ENCODE measurements around the gene RPS15A. TPM values are rescaled to one million over a fixed set of nuclear protein-coding genes. Genes with fewer than 3 reads are reported as not detected.

RPS15A gene
- total RNA-seq, 4 donors from 2014 or later, result 785 to 3,002 (median 2,111) TPM

GRCh38 chr16:18803569-18804462, 13.7 kb upstream of the RPS15A start:
- Histone ChIP-seq H3K27me3 (no peaks in the 10 kb centered on the region), H3K4me3 (no peak overlapping the region), H3K27ac (peak overlapping the region in 3 of 4 donors; percentile 8 to 66 (median 22)), H3K4me1 (peaks cover 0 to 42% (median 14%) of the 10 kb centered on the region in 3 donors), H3K36me3 (peaks cover 0 to 25% of the 10 kb centered on the region in 2 donors), H3K9me3 (no peaks in the 10 kb centered on the region)
- TF ChIP-seq POLR2AphosphoS5 (IDR thresholded peaks at IDR 0.05), result no peak
- no peak for TF ChIP-seq EP300 (IDR thresholded peaks at IDR 0.05)
- TF ChIP-seq POLR2A (IDR thresholded peaks at IDR 0.05), result no peak
- TF ChIP-seq CTCF (IDR thresholded peaks at IDR 0.05), result no peak
- no peak for ATAC-seq
- WGBS, 2 donors (ENCODE audit: low coverage in 1 of 2), result 44 to 66% methylated on average over 4 to 5 of the region's 5 CpGs

- peak overlapping the region in 3 of 4 donors; percentile 84 to 97 (median 92) for H3K27ac ChIP-seq
- H3K4me1 ChIP-seq, result peaks cover 0 to 52% (median 14%) of the 10 kb centered on the region in 3 donors
- no peaks in the 10 kb centered on the region for H3K9me3 ChIP-seq
- H3K36me3 ChIP-seq, result peaks cover 0 to 23% of the 10 kb centered on the region in 2 donors
- H3K27me3 ChIP-seq, result no peaks in the 10 kb centered on the region
- no peak overlapping the region for H3K4me3 ChIP-seq
- no peak for ATAC-seq
- 80 to 92% methylated on average over 6 to 10 of the region's 16 CpGs for WGBS, 2 donors (ENCODE audit: low coverage in 1 of 2)
- TF ChIP-seq POLR2A (IDR thresholded peaks at IDR 0.05) (no peak), CTCF (IDR thresholded peaks at IDR 0.05) (no peak), POLR2AphosphoS5 (IDR thresholded peaks at IDR 0.05) (no peak), EP300 (IDR thresholded peaks at IDR 0.05) (no peak)
These were observed 12.7 kb upstream of the RPS15A start for GRCh38 chr16:18802767-18803343.

DNA sequence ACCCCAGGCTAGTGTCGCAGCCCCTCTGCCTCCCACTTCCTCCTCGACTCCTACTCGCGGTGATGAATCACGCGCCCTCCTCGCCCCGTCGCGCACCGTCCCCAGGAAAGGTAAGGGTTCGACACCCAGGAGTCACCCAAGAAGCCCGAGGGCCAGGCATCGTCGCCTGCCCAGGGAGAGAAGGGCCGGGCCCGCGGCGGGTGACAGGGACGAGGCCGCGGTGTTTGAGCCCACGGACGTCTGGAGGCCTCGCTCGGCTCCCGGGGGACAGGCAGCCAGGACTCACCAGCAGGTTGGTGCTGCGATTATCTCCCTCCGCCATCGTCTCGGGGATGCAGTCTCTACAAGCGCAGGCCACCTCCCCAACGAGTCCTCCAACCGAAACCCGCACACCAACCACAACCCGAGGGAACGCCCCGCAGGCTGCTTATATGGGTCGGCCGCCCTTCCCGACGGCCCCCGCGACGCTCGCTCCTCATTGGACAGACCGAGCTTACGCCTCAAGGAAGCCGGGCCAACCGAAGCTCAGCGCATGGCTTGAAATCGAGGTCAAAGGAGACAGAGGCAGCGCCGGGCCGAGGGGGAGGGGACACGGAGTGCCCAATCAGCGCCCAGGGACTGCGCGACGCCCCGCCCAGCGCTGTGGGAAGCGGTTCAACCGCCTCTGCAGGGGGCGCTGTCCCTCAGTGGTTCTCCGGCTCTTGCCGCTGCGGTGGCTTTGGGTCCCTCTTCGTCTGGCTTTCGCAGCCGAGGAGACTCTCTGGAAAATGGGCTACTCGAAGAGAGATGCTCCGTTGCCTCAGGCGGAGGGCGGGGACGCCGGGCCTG, 11.2 kb upstream of the RPS15A start, which contains the start of gene ARL6IP1:
Gene ARL6IP1 (minus strand): TSS at position 405 of the 828 bp plus-strand sequence. CDS start 83 bp downstream, at position 322.
- TF ChIP-seq POLR2AphosphoS5 (IDR thresholded peaks at IDR 0.05) (peak; percentile 100), POLR2A (IDR thresholded peaks at IDR 0.05) (peak; percentile 99), EP300 (IDR thresholded peaks at IDR 0.05) (no peak), CTCF (IDR thresholded peaks at IDR 0.05) (peak; percentile 69 to 97 (median 92))
- no peaks in the 10 kb centered on the region for H3K9me3 ChIP-seq
- H3K27me3 ChIP-seq, result no peaks in the 10 kb centered on the region
- H3K36me3 ChIP-seq, result peaks cover 0 to 23% of the 10 kb centered on the region in 2 donors
- no CpG with 5 or more reads among the region's 77 CpGs for WGBS, 2 donors (ENCODE audit: low coverage in 1 of 2)
- peak within 1 kb of the TSS; percentile 73 to 90 for H3K4me3 ChIP-seq
- peak within 1 kb of the TSS; percentile 84 to 97 (median 94) for H3K27ac ChIP-seq
- peak; percentile 99 for ATAC-seq
- H3K4me1 ChIP-seq, result peaks cover 0 to 58% (median 14%) of the 10 kb centered on the region in 3 donors

GRCh38 chr16:18800775-18801144, 10.6 kb upstream of the RPS15A start:
- 0% methylated on average over 5 to 7 of the region's 15 CpGs for WGBS, 2 donors (ENCODE audit: low coverage in 1 of 2)
- ATAC-seq, result no peak

More at GRCh38 chr16:18800775-18801144, 10.6 kb upstream of the RPS15A start:
- H3K4me3 ChIP-seq, result peak overlapping the region; percentile 73 to 90
- TF ChIP-seq POLR2AphosphoS5 (IDR thresholded peaks at IDR 0.05), result no peak
- TF ChIP-seq EP300 (IDR thresholded peaks at IDR 0.05), result no peak
- TF ChIP-seq CTCF (IDR thresholded peaks at IDR 0.05), result no peak
- no peak for TF ChIP-seq POLR2A (IDR thresholded peaks at IDR 0.05)
- H3K36me3 ChIP-seq, result peaks cover 0 to 29% of the 10 kb centered on the region in 2 donors
- H3K27me3 ChIP-seq, result no peaks in the 10 kb centered on the region
- no peaks in the 10 kb centered on the region for H3K9me3 ChIP-seq
- peaks cover 0 to 58% (median 14%) of the 10 kb centered on the region in 3 donors for H3K4me1 ChIP-seq
- H3K27ac ChIP-seq, result peak overlapping the region; percentile 84 to 97 (median 94)
